GM23248 (cell line): Measurements from ENCODE around the gene CCT6A.

Source experiments
- EZH2 ChIP-seq: fragments of 200-600 bp; sonication (generic); IDR thresholded peaks from 2 replicates; pipeline ENCODE4 v1.6.1; 2018; ENCODE audit warnings: antibody characterized with exemption, mild to moderate bottlenecking; ENCODE audit not compliant: insufficient read depth, poor library complexity, severe bottlenecking
- EZH2phosphoT487 ChIP-seq: fragments of 200-600 bp; sonication (generic); IDR thresholded peaks from 2 replicates; pipeline ENCODE4 v1.6.1; 2018; ENCODE audit warnings: antibody characterized with exemption, moderate library complexity, mild to moderate bottlenecking, low read depth; ENCODE audit not compliant: insufficient read depth

GRCh38 chr7:56046721-56047445 is 4.7 kb upstream of the CCT6A start:
- TF ChIP-seq EZH2, result no peak
- TF ChIP-seq EZH2phosphoT487, result no peak
